ENCODE measurements around the gene CMTM8.

Gene CMTM8

DNA sequence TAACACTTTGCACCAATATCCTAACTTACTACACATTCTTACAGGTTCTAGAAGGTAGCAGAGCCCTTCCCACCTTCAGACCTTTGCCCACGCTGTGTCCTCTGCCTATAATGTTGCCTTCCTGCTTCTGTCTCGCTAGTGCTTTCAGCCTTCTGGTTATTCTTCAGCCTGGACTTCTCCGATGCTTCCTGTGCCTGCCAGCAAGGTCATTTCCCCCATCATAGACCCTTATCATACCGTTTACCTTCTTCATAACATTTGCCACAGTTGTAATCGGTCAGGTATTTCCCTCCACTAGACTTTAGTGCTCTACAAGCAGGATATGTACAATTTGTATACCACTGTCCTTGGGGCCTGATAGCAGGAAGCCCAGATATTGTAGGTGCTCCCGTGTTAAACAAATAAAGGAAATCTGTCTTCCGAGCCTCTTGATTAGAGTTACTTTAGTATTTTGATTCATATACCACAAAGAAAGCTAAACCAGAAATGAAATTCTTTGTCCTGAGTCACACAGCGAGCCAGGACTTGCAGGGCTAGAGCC, 117.3 kb downstream of the CMTM8 start:
- in situ Hi-C loops (cut with MboI; ENCODE audit: low pct_unique_long_range_greater_than_20kb, low sequenced_read_pairs, unreplicated experiment) = no loop called here
- TF ChIP-seq, protein P1, sequence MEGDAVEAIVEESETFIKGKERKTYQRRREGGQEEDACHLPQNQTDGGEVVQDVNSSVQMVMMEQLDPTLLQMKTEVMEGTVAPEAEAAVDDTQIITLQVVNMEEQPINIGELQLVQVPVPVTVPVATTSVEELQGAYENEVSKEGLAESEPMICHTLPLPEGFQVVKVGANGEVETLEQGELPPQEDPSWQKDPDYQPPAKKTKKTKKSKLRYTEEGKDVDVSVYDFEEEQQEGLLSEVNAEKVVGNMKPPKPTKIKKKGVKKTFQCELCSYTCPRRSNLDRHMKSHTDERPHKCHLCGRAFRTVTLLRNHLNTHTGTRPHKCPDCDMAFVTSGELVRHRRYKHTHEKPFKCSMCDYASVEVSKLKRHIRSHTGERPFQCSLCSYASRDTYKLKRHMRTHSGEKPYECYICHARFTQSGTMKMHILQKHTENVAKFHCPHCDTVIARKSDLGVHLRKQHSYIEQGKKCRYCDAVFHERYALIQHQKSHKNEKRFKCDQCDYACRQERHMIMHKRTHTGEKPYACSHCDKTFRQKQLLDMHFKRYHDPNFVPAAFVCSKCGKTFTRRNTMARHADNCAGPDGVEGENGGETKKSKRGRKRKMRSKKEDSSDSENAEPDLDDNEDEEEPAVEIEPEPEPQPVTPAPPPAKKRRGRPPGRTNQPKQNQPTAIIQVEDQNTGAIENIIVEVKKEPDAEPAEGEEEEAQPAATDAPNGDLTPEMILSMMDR (IDR thresholded peaks at IDR 0.05; ENCODE audit: extremely low read depth, insufficient read depth, missing control alignments) = no peak
- no peak for DNase-seq (ENCODE audit: low spot score)

DNA sequence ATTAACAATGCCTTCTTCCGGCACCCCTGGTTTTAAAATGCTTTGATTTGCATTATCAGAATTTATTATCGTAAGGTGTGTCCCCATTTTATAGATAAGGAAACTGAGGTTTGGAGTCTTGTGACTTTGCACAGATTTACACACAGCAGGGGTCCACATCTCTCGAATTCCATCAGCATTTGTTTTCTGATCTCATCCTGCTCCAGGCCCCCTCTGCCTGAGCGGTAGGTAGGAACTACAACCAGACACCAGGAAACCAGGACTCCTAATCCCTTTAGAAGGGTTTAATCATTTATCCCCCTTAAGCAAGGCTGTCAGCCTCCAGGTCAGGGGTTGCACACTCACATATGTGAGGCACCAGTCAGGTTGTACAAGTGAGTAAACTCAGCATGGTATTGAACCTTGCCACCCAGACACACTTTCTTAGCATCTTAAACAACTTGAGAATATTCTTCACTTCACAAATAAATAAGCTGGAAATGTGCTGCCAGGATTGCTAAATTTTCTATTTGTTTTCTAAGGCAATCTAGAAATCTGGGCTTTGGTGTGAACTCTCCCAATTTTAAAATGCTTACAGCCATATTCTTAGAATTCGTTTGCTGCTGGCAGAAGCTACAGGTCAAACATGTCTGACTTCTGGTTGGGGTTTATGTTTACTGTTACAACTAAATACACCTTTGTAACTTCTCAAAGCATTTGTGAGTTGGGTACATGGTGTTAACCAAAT, 121.4 kb downstream of the CMTM8 start:
- in situ Hi-C loops (cut with MboI; ENCODE audit: low pct_unique_long_range_greater_than_20kb, low sequenced_read_pairs, unreplicated experiment) = no loop called here
- TF ChIP-seq, protein P1 (IDR thresholded peaks at IDR 0.05; ENCODE audit: extremely low read depth, insufficient read depth, missing control alignments) = no peak
- no peak for DNase-seq (ENCODE audit: low spot score)

DNA sequence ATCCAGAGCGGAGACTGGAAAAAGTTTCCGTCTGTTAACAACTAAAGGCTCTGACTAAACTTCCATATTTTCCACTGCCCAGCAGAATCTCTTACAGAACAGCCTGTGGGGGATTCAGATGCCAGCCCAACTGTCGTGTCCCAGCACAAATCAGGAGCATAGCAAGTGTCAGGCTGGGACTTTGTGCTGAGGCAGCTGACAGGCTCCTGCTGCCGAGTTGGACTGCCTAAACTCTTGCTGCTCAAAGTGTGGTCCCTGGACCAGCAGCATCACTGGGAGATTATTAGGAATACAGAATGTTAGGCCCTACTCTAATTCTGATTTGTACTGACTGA, 122.0 kb downstream of the CMTM8 start:
- in situ Hi-C loops (cut with MboI; ENCODE audit: low pct_unique_long_range_greater_than_20kb, low sequenced_read_pairs, unreplicated experiment) = no loop called here

DNA sequence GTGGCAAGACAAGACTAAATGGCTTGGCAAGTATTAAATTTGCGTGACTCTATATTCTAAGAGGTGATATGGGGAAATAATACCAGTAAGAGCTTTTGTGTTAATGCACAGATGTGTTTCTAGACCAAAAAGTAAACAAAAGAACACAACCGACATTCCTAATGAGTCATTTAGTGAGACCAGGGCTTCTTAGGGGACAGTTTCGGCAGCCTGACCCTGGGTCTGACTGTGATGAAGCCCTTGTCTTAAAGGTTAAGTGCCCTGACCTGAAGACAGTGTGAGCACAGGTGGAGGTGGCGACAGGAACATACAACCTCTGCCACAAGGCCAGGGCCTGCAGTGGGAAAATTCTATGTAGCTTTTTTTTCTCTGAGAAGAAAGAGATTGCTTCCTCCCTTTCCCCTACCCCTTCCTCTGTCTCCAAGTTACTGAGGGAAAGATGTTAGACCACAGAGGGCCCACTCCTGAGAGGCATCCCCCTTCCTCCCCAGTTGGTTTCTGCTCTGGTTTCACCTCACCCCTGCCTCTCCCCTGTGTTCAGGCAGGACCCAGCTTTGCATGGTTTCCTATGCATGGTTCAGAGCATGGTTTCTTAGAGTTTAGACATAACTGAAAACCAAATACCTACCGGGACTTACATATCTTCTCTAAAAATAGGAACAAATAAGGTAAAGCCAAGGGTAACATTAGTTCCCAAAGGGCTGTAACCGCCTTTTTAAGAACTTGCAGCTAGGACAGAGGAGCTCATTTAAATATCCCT, 128.3 kb downstream of the CMTM8 start:
- in situ Hi-C loops (cut with MboI; ENCODE audit: low pct_unique_long_range_greater_than_20kb, low sequenced_read_pairs, unreplicated experiment) = no loop called here
- no peak for DNase-seq (ENCODE audit: low spot score)
- TF ChIP-seq, protein P1 (IDR thresholded peaks at IDR 0.05; ENCODE audit: extremely low read depth, insufficient read depth, missing control alignments) = no peak

More for the DNA sequence above, 122.0 kb downstream of the CMTM8 start:
- no peak for DNase-seq (ENCODE audit: low spot score)
- TF ChIP-seq, protein P1 (IDR thresholded peaks at IDR 0.05; ENCODE audit: extremely low read depth, insufficient read depth, missing control alignments) = no peak

DNA sequence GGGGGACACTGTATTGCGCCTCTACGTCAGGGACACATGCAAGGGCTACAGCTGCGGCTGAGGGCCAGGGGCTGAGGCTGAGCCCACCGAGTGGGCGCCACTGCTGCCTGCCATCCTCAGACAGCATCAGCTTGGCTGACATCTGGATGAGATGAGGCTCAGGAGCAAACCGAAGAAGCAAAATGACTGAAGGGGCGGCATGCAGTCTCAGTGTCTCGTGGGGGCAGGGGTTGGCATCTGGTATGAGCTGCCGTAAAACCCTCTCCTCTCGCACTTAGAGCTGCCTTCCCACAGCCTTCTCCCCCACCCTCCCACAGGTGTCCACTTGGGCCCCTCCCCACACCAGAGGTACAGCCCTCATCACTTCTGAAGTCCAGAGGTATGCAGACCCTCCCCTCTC, 129.0 kb downstream of the CMTM8 start:
- in situ Hi-C loops (cut with MboI; ENCODE audit: low pct_unique_long_range_greater_than_20kb, low sequenced_read_pairs, unreplicated experiment) = no loop called here
- TF ChIP-seq, protein P1 (IDR thresholded peaks at IDR 0.05; ENCODE audit: extremely low read depth, insufficient read depth, missing control alignments) = no peak
- DNase-seq (ENCODE audit: low spot score) = no peak

DNA sequence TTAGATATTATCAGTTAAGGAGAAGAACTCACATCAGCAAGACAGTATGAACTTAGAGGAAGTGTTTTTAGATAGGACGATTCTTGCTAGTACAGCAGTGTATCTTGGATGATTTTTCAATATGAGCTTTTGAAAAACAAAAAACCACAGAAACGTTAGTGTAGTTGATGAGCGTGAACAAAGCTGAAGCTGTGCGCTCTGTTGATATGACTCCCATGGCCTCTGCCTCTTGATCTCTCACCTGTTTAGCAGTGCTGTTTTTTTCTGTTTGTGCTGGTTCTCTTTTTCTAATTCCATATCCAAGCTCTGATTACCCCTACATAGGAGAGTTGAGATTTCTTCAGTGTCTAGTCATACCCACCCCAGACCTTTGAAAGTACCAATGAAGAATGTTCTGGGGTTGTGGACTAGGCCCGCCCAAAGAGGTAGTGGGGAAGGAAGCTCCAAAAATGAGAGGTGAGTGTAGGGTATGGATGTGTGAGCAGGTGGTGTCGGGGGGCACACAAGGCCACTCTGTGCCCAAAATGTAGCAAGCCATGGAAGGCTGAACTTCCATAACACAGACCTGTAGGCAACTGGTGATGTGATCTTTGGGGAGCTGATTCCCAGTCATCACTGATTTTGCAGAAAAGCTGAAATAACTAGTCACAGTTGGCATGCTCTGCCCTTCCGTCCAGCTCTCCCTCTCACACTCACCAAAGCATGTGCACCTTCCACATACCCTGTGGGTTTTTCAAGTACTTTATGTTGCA, 133.2 kb downstream of the CMTM8 start:
- TF ChIP-seq, protein P1 (IDR thresholded peaks at IDR 0.05; ENCODE audit: extremely low read depth, insufficient read depth, missing control alignments) = no peak
- DNase-seq (ENCODE audit: low spot score) = peak; percentile 26
- in situ Hi-C loops (cut with MboI; ENCODE audit: low pct_unique_long_range_greater_than_20kb, low sequenced_read_pairs, unreplicated experiment) = no loop called here

Measured in GM13977 (cell line).